Muscle of leg (tissue), 11 donors: ENCODE results near the gene MAPK8. TPM values are rescaled to one million over a fixed set of nuclear protein-coding genes. Genes with fewer than 3 reads are reported as not detected.
"Not testable (repeated sequence)": the region's sequence is repeated elsewhere in the genome, so short reads cannot be mapped to it uniquely, and the experiment has no call there.

ENCODE experiments used
- DNase-seq: peaks from one replicate; pipeline ENCODE4 v3.0.0; 2013
- H3K27ac ChIP-seq: one replicate; pipeline ENCODE4 v1.5.1; 2013; ENCODE audit warnings: mild to moderate bottlenecking, low read length, control low read depth
- H3K27me3 ChIP-seq: one replicate; pipeline ENCODE4 v1.6.1; 2013; ENCODE audit warnings: low read length; ENCODE audit not compliant: control insufficient read depth, insufficient read depth
- H3K36me3 ChIP-seq: one replicate; pipeline ENCODE4 v1.6.1; 2013; ENCODE audit warnings: low read length; ENCODE audit not compliant: control insufficient read depth, insufficient read depth
- H3K4me1 ChIP-seq: one replicate; pipeline ENCODE4 v1.6.1; 2013; ENCODE audit warnings: low read length; ENCODE audit not compliant: control insufficient read depth, insufficient read depth
- H3K4me3 ChIP-seq: one replicate; pipeline ENCODE4 v1.5.1; 2013; ENCODE audit warnings: low read length, control low read depth
- H3K9me3 ChIP-seq: replicated peaks from 2 replicates; pipeline ENCODE4 v1.6.1; 2013; ENCODE audit warnings: low read depth, low read length; ENCODE audit not compliant: control insufficient read depth
- WGBS: methylation state at CpG from one replicate; pipeline ENCODE4 v1.1.5; 2013; ENCODE audit warnings: missing lambda C conversion rate; ENCODE audit not compliant: insufficient coverage; 5-methylcytosine and 5-hydroxymethylcytosine counted together
- polyA plus RNA-seq, 8 donors: library from polyadenylated mRNA; unstranded; fragments of 120-200 nt; gene quantifications; one replicate each; pipeline versions ENCODE4 v1.2.1 to v1.2.3, GENCODE V29; 2013; ENCODE audit warnings: inconsistent platforms in 1 of 8, low replicate concordance in 1 of 8; ENCODE audit not compliant: insufficient read length in 8 of 8, insufficient read depth in 1 of 8
- total RNA-seq: library from RNA; stranded (reverse); fragments of 120-200 nt; gene quantifications from one replicate; pipeline ENCODE4 v1.2.4, GENCODE V29; 2013

MAPK8 gene
- total and polyA plus RNA-seq, 9 donors, result 26.0 to 45.5 (median 32.2) TPM

DNA sequence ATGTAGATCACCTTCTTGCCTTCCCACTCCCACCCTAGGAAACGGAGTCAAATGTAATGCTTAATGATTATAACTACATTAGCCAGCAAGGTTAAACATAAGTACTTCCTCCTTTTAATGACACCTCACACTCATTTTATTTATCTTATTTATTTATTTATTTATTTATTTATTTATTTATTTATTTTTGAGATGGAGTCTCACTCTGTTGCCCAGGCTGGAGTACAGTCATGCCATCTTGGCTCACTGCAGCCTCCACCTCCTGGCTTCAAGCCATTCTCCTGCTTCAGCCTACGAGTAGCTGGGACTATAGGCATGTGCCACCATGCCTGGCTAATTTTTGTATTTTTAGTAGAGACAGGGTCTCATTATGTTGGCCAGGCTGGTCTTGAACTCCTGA is 115.4 kb downstream of the MAPK8 start:
- not testable (repeated sequence) for H3K27me3 ChIP-seq, H3K4me3 ChIP-seq, DNase-seq, H3K36me3 ChIP-seq, H3K9me3 ChIP-seq, H3K27ac ChIP-seq, H3K4me1 ChIP-seq
- WGBS, result no CpG with 5 or more reads among the region's 2 CpGs

GRCh38 chr10:48423884-48424283 is 117.4 kb downstream of the MAPK8 start:
- WGBS, result no CpG with 5 or more reads among the region's 4 CpGs
- no peaks in the 10 kb centered on the region for H3K4me1 ChIP-seq
- H3K36me3 ChIP-seq, result no peaks in the 10 kb centered on the region
- no peak for DNase-seq
- H3K27ac ChIP-seq, result no peak overlapping the region
- no peaks in the 10 kb centered on the region for H3K27me3 ChIP-seq
- H3K4me3 ChIP-seq, result no peak overlapping the region
- no peaks in the 10 kb centered on the region for H3K9me3 ChIP-seq

GRCh38 chr10:48428896-48429295 is 122.4 kb downstream of the MAPK8 start:
- peaks cover 6% of the 10 kb centered on the region for H3K36me3 ChIP-seq
- 100% methylated on average over 1 of the region's 3 CpGs for WGBS
- no peaks in the 10 kb centered on the region for H3K4me1 ChIP-seq
- H3K9me3 ChIP-seq, result no peaks in the 10 kb centered on the region
- no peaks in the 10 kb centered on the region for H3K27me3 ChIP-seq
- no peak overlapping the region for H3K27ac ChIP-seq
- H3K4me3 ChIP-seq, result no peak overlapping the region
- no peak for DNase-seq

GRCh38 chr10:48429309-48429708 is 122.8 kb downstream of the MAPK8 start:
- peaks cover 6% of the 10 kb centered on the region for H3K36me3 ChIP-seq
- no CpG with 5 or more reads among the region's 1 CpG for WGBS
- no peaks in the 10 kb centered on the region for H3K27me3 ChIP-seq
- no peak for DNase-seq
- H3K4me3 ChIP-seq, result no peak overlapping the region
- no peak overlapping the region for H3K27ac ChIP-seq
- H3K9me3 ChIP-seq, result no peaks in the 10 kb centered on the region
- no peaks in the 10 kb centered on the region for H3K4me1 ChIP-seq

DNA sequence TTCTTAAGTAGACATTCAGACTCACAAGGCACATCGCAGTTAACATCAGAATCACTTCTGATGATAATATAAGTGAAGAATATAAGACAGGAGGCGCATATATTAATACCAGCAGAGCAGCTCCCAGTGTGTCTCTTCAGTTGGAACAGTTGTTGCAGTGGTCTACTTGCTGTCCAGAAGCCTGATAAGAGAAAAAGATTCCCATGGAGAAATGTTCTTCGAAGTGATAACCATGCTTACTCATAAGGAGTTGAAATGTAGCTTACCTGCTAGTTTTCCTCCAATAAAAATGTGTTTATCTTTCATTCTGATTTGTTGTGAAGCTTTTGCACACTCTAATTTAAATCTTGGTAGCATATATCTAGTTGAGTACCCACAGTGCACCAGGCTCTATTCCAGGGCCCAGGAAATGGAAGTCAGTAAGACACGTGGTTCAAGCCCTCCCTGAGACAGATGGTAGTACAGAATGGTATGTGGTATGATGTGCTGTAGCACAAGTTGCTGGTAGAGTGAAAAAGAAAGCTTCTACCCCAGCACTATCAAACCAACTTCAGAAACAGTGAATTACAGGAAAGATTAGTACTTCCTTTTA is 124.0 kb downstream of the MAPK8 start:
- Histone ChIP-seq H3K27ac (no peak overlapping the region), H3K27me3 (no peaks in the 10 kb centered on the region), H3K4me3 (no peak overlapping the region), H3K9me3 (no peaks in the 10 kb centered on the region), H3K4me1 (no peaks in the 10 kb centered on the region), H3K36me3 (peaks cover 6% of the 10 kb centered on the region)
- no CpG with 5 or more reads among the region's 4 CpGs for WGBS
- DNase-seq, result no peak

DNA sequence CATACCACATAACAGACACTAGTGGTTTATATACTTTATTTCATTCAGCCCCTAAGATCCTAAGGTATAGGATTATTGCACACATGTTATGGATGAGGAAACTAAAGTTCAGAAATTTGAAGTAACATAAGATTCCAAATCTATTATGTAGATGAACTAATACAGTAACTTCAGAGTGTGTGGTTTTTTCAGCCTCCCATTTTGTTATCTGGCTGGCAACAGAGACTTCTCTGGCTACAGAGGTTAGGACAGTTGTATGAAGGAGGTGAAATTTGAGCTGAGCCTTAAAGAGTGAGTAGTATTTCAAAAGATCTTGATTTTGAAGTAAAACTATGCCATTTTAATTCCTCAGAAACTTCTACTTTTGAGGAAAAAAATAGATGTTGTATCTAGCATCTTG is 125.4 kb downstream of the MAPK8 start:
- no peak for DNase-seq
- Histone ChIP-seq H3K27ac (no peak overlapping the region), H3K27me3 (no peaks in the 10 kb centered on the region), H3K4me3 (no peak overlapping the region), H3K36me3 (peaks cover 6% of the 10 kb centered on the region), H3K4me1 (no peaks in the 10 kb centered on the region), H3K9me3 (no peaks in the 10 kb centered on the region)

GRCh38 chr10:48437546-48437945 is 131.1 kb downstream of the MAPK8 start:
- Histone ChIP-seq H3K4me3 (no peak overlapping the region), H3K27me3 (no peaks in the 10 kb centered on the region), H3K36me3 (peaks cover 8% of the 10 kb centered on the region), H3K27ac (no peak overlapping the region), H3K9me3 (no peaks in the 10 kb centered on the region), H3K4me1 (peaks cover 3% of the 10 kb centered on the region)
- 82% methylated on average over 2 of the region's 3 CpGs for WGBS
- DNase-seq, result no peak

GRCh38 chr10:48439031-48439430 is 132.6 kb downstream of the MAPK8 start:
- H3K36me3 ChIP-seq, result peaks cover 5% of the 10 kb centered on the region
- no peak overlapping the region for H3K27ac ChIP-seq
- H3K9me3 ChIP-seq, result no peaks in the 10 kb centered on the region
- no peak for DNase-seq
- H3K4me1 ChIP-seq, result peaks cover 3% of the 10 kb centered on the region
- WGBS, result no CpG with 5 or more reads among the region's 2 CpGs
- no peaks in the 10 kb centered on the region for H3K27me3 ChIP-seq
- no peak overlapping the region for H3K4me3 ChIP-seq

DNA sequence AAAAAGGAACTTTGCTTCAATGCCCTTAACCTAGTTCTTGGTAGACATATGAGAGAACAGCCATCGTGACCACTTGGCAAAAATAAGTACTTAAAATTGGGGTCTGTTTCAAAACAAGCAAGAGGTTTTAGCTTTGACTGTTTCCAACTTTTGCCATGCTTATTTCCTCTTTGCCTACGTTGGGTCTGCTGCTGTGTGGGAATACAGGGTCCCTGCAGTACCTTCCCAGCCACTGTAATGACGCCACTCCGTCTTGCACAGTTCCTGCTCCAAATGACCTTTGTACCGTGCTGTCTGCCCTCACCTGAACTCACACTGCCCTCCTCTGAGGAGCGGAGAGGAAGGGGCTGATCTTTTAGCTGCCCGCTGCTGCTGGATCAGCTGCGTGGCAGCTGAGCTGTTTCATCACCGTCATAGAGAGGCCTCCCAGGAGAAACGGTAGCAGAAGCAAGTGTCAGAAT is 133.1 kb downstream of the MAPK8 start:
- Histone ChIP-seq H3K4me3 (no peak overlapping the region), H3K36me3 (peaks cover 5% of the 10 kb centered on the region), H3K9me3 (no peaks in the 10 kb centered on the region), H3K27ac (no peak overlapping the region), H3K27me3 (no peaks in the 10 kb centered on the region), H3K4me1 (peaks cover 3% of the 10 kb centered on the region)
- 48% methylated on average over 6 of the region's 10 CpGs for WGBS
- DNase-seq, result no peak

DNA sequence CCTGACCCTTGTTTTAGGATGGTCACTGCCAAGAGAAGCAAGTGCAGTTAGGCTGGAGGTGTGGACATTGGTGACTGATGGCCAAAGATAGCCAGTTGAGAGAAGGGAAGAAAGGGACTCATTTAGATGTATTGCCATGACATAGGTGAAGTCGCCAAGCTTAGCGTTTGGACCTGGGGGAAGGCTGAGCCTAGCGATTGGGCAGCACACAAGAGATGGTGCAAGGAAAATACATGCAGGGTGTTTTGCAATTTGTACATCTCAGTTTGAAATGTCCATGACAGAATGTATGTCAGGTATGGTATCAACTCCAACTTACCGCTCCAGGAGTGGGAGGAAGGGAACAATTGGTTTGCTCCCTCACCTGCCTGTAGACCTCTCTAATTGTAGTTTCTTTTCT is 134.3 kb downstream of the MAPK8 start:
- H3K27me3 ChIP-seq, result no peaks in the 10 kb centered on the region
- H3K4me1 ChIP-seq, result peaks cover 3% of the 10 kb centered on the region
- no peak overlapping the region for H3K4me3 ChIP-seq
- no peak for DNase-seq
- no peak overlapping the region for H3K27ac ChIP-seq
- 90% methylated on average over 3 of the region's 4 CpGs for WGBS
- H3K9me3 ChIP-seq, result no peaks in the 10 kb centered on the region
- peaks cover 5% of the 10 kb centered on the region for H3K36me3 ChIP-seq
